HG03457 (cell line): Measurements from ENCODE around the gene CCND2.

Source experiments
- ATAC-seq: cut with Tn5 transposase; IDR thresholded peaks from one replicate; pipeline ENCODE4 v1.9.1; 2021; ENCODE audit warnings: moderate number of reproducible peaks; ENCODE audit not compliant: unreplicated experiment

CCND2 gene

DNA sequence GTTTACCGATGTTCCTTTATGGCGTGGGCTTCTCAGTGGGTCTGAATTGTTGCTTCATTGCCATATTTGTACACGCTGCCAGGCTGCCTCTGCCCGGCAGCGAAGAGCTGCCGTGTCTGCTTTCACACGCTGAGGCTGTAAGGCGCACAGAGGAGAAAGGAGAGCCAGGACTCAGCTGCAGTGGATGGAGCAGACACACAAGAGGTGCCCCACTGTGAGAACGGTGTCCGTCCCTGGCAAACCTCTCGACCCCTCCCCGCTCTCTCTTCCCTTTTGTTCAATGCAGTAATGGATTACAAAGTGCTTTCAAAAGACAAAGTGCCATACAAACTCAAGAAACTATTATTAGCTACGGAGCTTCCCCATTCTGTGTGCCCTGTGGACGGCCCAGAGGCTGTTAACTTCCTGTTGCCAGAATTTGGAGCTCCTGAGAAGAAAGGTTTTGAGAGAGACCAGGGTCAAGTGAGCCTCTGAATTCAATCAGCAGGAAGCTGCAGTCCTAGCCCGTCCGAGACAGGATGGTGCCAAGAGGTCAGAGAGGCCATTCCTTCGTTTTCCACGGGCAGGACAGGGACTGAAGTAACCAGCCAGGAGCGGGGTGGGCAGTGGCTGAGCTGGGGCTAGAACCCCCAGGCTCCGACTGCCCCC lies 15.8 kb downstream of the CCND2 start:
- ATAC-seq = no peak

- ATAC-seq = no peak
These were observed 16.6 kb downstream of the CCND2 start for GRCh38 chr12:4289998-4290790.

GRCh38 chr12:4292341-4293073 lies 18.9 kb downstream of the CCND2 start:
- ATAC-seq = no peak

DNA sequence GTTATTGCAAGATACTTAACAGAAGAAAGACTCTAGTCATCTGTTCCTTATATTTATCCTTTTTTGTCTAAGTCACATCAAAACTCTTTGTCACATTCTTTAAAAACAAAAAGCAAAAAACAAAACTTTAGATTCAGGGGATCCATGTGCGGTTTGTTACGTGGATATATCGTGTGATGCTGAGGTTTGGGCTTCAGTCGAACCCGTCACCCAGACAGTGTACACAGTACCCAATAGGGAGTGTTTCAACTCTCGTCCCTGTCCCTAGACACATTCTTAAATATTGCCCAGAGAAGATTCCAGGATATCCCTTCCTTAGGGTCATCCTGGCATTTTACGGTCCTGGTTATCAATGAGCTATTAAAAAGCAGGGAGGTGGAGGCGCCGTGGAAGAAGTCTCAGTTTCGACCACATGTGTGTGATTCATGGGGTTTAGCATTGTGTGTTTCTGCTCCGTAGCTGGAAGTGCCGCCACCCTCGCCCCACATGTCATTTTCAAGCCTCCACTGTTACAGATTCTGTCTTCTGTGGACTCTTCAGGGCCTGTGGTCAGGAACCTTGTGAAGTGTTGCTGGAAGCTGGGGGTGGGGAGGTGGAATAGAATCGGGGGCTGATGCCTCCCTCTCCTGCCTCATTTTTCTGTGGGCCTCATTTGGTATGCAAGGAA lies 19.9 kb downstream of the CCND2 start:
- ATAC-seq = no peak

DNA sequence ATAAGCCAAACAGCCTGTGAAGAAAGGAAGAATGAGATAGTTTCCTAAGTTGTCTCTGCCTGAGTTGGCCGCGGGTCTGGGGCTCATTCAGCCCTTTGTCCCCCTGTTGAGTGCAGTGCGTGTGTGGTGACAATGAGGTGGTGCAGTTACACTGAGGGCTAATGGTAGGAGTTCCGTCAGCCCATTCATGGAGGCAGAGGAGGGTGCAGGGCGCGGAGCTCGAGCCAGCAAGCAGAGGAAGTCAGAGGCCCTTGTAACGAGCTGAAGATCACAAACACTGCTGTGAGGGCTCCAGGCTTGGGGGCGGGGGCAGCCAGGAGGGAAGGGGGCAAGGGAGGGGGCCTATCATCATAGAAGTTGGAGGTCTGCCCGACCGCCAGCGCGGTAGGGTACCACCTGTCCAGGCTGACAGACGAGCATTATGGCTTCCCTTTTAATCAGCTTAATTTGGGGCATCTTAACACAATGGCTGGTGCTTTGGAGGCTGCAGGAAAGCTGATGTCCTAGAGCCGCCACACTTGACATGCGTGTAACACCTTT lies 20.5 kb downstream of the CCND2 start:
- no peak for ATAC-seq

GRCh38 chr12:4296751-4297150 lies 23.2 kb downstream of the CCND2 start:
- ATAC-seq = no peak

DNA sequence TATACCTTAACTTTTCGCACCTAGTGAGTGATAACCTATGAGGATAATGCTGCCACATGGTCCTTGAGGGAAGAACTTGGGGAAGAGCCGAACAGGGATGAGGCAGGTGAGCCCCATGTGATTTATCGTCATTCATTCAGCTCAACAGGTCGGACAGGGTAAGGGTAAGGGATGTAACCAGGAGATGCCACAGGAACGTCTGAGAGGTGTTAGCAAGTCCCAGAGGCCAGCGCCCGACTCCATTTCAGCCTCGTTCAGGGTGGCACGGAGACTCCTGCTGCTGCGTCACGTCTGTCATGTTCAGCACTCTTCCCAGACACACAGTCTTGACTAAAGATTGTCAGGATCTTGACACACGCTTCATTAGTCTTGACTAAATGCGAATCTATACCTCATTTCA lies 24.1 kb downstream of the CCND2 start:
- ATAC-seq = no peak

DNA sequence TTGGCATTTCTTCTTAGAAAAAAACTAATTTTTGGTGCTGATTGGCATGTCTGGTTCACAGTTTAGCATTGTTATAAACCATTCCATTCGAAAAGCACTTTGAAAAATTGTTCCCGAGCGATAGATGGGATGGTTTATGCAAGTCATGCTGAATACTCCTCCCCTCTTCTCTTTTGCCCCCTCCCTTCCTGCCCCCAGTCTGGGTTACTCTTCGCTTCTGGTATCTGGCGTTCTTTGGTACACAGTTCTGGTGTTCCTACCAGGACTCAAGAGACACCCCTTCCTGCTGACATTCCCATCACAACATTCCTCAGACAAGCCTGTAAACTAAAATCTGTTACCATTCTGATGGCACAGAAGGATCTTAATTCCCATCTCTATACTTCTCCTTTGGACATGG lies 27.3 kb downstream of the CCND2 start:
- no peak for ATAC-seq

DNA sequence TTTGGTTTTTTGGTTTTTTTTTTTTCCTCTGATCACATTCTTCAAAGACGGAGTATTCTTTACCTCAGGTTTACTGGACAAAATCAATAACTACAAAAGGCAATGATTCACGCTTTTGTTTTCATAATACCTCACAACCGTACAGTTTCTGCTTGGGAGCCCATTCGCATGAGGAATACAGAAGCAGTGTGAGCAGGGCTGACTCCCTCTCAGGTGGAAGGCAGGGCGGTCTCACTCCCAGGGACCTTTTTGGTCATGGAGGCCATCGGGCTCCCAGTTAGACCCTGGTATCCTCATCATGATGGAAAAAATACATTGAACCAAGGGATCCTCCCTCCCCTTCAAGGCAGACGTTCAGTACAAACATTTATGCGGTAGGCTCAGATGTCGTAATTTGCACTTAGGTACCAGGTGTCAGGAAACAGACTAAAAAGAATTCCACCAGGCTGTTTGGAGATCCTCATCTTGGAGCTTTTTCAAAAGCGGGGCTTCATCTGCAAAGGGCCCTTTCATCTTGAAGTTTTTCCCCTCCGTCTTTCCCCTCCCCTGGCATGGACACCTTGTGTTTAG lies 28.5 kb downstream of the CCND2 start:
- ATAC-seq = no peak

GRCh38 chr12:4302881-4303280 lies 29.3 kb downstream of the CCND2 start:
- ATAC-seq = no peak

DNA sequence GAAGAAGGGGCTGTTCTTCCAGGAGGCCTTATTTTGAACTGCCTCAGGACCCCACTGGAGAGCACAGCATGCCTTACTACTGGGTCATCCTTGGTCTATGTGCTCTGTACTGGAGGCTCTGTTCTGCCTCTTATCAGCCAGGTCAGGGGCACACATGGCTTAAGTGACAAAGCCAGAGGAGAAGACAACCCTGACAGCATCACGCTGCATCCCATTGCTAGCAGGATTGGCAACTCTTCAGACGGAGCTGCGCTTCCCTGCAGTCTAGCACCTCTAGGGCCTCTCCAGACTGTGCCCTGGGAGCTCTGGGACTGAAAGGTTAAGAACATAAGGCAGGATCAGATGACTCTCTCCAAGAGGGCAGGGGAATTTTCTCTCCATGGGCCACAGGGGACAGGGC lies 30.2 kb downstream of the CCND2 start:
- ATAC-seq = no peak

DNA sequence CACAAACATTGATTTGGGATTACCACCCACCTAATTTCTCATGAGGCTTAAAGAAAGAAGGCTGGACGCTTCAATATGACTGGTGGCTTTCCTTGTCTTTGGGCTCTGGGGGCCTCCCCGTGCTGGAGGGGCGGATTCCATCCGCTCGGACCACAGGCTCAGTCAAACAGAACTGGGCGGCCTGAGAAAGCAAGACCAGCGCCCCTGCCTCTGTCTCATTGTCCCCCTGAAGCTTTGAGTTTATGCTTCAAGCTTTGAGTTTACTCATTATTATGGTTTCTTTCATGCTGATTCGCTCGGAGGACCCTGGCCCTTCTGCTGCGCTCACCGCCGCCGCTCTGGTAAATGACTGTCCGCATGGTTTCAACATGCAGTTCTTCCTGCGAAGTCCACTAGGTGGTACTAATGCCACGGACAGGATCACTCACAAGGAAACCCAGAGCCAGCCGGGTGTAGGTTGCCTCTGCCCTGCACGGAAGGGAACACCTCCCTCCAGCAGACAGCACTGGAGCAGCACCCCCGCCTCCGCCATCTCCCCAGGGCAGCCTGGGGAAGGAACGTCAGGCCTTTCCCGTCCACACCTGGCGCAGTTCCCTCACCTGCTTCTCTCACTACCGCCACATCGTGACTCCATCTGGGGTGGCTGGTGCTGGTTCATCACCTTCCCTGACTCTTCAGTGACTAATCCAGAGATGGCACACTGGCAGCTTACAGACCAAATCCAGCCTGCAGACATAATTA lies 34.2 kb downstream of the CCND2 start:
- ATAC-seq = no peak

DNA sequence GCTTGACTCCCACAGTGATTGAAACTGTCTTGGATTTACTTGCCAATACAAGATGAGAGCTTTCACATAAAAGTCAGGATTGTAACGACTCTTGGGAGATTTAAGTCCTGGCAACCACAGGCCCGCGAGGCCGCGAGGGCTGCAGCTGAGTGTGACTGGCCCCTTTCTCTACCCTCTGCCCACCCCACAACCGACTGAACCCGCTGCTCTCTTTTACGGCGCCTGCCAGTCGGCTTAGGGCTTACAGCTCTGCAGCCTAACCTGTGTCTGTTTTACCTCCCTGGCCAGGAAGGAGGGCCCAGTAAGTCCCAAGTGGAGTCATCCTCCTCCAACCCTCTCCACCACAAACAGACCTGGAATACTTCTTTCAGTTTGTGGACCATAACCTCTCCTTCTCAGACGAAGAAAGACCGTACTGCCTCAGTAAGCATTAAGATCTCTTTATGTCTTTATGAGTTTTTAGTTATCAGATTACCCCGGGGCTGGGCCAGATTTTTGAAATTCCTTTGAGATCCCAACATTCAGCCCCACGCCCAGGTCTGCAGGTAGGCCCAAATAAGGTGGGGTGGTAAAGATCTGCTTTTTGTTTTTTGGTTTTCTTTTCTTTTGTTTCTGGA lies 34.9 kb downstream of the CCND2 start:
- ATAC-seq = no peak

- no peak for ATAC-seq
These were observed 38.2 kb downstream of the CCND2 start for GRCh38 chr12:4311776-4312175.

DNA sequence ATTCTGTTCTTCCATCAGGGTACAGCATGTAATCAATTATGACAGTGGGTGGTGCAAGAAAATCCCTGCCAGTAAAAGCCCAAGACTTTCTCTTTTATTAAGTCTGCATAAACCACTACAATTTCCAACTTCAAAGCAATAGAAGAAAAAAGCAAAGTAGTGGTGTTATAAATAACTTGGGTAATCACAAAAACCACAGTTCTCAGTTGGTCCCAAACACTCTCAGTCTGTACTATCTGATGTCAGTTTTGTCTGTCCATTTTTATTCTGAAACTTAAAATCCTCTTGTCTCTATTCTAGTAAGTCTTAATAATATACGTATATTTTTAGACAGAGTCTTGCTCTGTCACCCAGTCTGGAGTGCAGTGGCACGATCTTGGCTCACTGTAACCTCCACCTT lies 38.7 kb downstream of the CCND2 start:
- ATAC-seq = no peak

DNA sequence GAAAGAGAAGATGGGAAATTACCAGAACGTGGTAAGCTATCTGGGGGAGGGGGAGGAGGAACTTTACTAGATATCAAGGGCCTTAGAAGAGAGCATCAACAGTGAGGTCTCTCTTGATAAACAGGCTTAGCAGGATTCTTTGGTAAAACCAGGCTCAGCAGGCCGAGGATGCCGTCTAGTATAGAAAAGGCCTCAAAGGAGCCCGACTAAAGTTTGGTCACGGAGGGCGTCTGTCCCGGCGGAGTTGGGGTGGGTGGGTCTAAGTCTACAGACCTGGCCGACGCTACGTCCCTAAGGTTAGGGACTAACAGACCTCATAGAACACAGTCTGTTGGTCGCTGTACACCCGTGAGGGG lies 46.9 kb downstream of the CCND2 start:
- peak; percentile 27 for ATAC-seq

DNA sequence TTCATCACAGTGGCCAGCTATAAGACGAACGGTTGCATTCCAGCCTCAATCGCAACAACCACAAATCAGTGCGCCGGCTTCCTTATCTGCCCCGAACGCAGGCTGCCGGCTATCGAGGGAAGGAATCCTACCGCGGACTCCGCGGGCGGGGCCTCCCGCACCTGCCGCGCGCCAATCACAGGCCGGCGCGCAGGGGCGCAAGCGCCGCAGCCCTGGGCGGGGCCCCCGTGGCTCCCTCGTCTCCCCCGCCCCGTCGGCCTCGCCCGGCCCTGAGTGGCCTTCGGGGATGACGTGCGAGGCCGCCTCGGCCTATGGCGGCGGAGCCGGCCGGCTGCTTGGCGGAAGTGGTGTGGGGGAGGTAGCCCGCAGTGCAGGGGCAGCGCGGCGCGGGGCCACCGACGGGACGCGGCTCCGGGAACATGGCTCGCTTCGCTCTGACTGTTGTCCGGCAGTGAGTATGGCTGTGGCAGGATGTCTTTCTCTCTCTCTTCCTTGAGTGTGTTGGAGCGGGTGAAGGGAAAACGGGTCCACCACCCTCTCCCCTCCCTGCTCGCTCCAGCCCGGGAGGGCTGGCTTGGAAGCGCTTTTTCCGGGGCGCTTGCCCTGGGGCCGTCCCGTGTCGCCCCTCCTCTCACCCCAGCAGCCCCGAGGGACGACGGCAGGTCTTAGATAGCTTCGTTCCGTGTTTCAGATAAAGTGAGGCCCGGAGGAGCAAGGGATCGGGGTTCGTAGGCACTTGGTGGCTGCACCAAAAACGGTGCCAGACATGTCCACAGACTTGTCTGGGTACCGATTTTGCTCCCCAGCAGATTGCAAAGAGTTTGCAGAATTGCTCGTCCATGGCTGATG lies 47.5 kb downstream of the CCND2 start, which contains the start of gene TIGAR:
Gene TIGAR (plus strand): TSS at position 361 of the 849 bp plus-strand sequence. CDS start 59 bp downstream, at position 420.
- ATAC-seq = peak; percentile 90

- no peak for ATAC-seq
These were observed 49.2 kb downstream of the CCND2 start for GRCh38 chr12:4322726-4323125.
